ENCODE data around the gene DUOXA2.

DNA sequence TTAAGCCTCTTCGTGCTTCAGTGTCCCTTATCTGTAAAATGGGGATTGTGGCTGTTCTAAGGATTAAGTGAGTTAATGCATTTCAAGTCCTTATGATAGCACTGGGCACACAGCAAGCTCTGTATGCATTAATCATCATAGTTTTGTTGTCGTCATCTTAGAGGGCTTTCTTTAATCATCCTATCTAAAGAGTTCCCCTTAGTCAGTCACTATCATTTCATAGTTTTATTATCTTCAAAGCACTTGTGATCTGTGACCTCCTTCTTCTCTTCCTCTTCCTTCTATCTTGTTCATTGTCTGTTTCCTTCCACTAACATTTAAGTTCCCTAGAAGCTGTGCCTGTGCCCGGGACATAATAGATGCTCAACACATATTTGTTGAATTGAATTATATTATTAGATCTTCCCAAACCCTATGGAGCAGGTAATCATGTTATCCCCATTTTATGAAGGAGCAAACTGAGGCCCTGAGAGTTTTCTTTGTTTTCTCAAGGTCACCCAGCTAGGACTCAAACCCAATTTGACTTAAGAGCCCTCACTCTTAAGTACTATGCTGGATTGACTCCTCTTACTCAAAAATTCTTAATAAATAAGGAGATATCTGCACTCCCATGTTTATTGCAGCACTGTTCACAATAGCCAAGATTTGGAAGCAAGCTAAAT is 24.3 kb upstream of the DUOXA2 start:
- TF ChIP-seq, protein P1, sequence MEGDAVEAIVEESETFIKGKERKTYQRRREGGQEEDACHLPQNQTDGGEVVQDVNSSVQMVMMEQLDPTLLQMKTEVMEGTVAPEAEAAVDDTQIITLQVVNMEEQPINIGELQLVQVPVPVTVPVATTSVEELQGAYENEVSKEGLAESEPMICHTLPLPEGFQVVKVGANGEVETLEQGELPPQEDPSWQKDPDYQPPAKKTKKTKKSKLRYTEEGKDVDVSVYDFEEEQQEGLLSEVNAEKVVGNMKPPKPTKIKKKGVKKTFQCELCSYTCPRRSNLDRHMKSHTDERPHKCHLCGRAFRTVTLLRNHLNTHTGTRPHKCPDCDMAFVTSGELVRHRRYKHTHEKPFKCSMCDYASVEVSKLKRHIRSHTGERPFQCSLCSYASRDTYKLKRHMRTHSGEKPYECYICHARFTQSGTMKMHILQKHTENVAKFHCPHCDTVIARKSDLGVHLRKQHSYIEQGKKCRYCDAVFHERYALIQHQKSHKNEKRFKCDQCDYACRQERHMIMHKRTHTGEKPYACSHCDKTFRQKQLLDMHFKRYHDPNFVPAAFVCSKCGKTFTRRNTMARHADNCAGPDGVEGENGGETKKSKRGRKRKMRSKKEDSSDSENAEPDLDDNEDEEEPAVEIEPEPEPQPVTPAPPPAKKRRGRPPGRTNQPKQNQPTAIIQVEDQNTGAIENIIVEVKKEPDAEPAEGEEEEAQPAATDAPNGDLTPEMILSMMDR (IDR thresholded peaks at IDR 0.05; ENCODE audit: poor library complexity, severe bottlenecking): no peak
- TF ChIP-seq EZH2 (IDR thresholded peaks at IDR 0.05; ENCODE audit: borderline replicate concordance, insufficient read depth, low read length, poor library complexity, severe bottlenecking): no peak
- TF ChIP-seq, protein P2, sequence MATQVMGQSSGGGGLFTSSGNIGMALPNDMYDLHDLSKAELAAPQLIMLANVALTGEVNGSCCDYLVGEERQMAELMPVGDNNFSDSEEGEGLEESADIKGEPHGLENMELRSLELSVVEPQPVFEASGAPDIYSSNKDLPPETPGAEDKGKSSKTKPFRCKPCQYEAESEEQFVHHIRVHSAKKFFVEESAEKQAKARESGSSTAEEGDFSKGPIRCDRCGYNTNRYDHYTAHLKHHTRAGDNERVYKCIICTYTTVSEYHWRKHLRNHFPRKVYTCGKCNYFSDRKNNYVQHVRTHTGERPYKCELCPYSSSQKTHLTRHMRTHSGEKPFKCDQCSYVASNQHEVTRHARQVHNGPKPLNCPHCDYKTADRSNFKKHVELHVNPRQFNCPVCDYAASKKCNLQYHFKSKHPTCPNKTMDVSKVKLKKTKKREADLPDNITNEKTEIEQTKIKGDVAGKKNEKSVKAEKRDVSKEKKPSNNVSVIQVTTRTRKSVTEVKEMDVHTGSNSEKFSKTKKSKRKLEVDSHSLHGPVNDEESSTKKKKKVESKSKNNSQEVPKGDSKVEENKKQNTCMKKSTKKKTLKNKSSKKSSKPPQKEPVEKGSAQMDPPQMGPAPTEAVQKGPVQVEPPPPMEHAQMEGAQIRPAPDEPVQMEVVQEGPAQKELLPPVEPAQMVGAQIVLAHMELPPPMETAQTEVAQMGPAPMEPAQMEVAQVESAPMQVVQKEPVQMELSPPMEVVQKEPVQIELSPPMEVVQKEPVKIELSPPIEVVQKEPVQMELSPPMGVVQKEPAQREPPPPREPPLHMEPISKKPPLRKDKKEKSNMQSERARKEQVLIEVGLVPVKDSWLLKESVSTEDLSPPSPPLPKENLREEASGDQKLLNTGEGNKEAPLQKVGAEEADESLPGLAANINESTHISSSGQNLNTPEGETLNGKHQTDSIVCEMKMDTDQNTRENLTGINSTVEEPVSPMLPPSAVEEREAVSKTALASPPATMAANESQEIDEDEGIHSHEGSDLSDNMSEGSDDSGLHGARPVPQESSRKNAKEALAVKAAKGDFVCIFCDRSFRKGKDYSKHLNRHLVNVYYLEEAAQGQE (IDR thresholded peaks at IDR 0.05; ENCODE audit: borderline replicate concordance): no peak
- TF ChIP-seq EP300 (conservative IDR thresholded peaks at IDR 0.05; ENCODE audit: poor library complexity, severe bottlenecking): no peak
